Activated CD4-positive, alpha-beta T cell treated with anti-CD3 and anti-CD28 coated beads, Interleukin-2, amount 10 ng/mL, durations not matched to agents 24 days and 14 days (primary cell): Measurements from ENCODE around the gene SLC6A4. TPM values are rescaled to one million over a fixed set of nuclear protein-coding genes. Genes with fewer than 3 reads are reported as not detected.

Source experiments
- DNase-seq: peaks from one replicate; pipeline ENCODE4 v3.0.0; 2022
- H3K27ac Mint-ChIP-seq: one replicate; pipeline ENCODE4 v1.8.0; 2022; ENCODE audit warnings: mild to moderate bottlenecking, mixed read lengths
- H3K27me3 Mint-ChIP-seq: one replicate; pipeline ENCODE4 v1.8.0; 2022; ENCODE audit warnings: mixed read lengths
- H3K36me3 Mint-ChIP-seq: one replicate; pipeline ENCODE4 v1.8.0; 2022; ENCODE audit warnings: low read depth, mild to moderate bottlenecking, mixed read lengths
- H3K4me1 Mint-ChIP-seq: one replicate; pipeline ENCODE4 v1.8.0; 2021; ENCODE audit warnings: mixed read lengths
- H3K4me3 Mint-ChIP-seq: one replicate; pipeline ENCODE4 v1.8.0; 2022; ENCODE audit warnings: mild to moderate bottlenecking, moderate library complexity, mixed read lengths
- H3K9me3 Mint-ChIP-seq: one replicate; pipeline ENCODE4 v1.8.0; 2021; ENCODE audit warnings: mixed read lengths
- intact Hi-C: fragments of 100-400 bp; cut with micrococcal nuclease; formaldehyde crosslinking; loops from one replicate; pipeline ENCODE4 v1.15.1; 2023
- total RNA-seq: library from RNA; stranded (reverse); gene quantifications from 2 replicates; pipeline ENCODE4 v1.2.3, GENCODE V29; 2022

SLC6A4 gene
- not detected in 2 replicates for total RNA-seq

DNA sequence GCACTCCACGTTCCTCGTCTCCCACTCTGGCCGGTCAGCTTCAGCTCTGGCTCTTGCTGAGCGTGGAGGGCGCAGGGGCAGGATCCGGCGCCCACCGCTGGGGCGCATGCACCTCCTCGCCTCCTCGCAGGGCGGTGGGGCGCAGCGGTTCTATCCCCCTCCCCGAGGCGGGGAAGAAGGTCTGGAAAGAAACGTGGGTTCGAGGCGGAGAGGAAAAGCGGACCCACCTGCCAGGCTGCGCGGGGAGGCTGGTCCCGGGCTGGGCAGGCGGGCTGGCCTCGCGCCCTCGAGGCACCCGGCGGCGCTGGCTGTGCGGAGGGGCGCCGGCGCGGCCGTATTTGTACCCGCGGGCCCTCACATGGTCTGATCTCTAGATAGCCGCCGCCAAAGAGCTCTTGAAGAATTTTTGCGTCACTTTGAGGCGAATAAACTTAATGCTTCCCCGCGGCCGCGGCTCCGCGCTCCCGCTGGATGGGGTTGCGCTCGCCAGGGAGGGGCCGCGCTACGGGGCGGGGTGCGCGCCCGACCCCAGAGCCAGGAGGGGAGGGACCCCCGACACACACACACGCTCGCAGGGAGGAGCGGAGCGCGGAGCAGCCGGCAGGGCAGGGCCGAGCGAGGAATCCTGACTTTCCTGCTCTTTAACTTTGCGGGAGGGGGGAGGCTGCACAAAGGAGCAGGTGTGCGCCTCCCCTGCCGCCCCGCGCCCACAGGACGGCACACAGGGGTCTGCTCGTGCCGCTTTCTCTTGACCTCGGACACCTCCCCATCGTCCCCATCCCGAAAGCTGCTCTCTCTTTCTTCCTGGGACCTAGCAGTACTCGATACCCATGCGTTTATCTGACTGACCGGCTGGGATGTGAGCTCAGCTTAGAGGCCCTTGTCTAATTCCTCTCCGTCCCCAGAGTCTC, at the start of gene SLC6A4:
SLC6A4 (minus strand) TSS at position 312 of the 911 bp plus-strand sequence. CDS start 13,739 bp downstream, outside the sequence.
- H3K9me3 Mint-ChIP-seq, result no peaks in the 10 kb centered on the region
- intact Hi-C loops, result loop anchor here (10.0 kb wide), 1 partner anchor 131 kb away; no protein-coding TSS in a partner anchor
- no peak for DNase-seq
- H3K4me3 Mint-ChIP-seq, result peak within 1 kb of the TSS; percentile 79
- H3K27me3 Mint-ChIP-seq, result peaks cover 77% of the 10 kb centered on the region
- H3K4me1 Mint-ChIP-seq, result peaks cover 20% of the 10 kb centered on the region
- no peak within 1 kb of the TSS for H3K27ac Mint-ChIP-seq
- H3K36me3 Mint-ChIP-seq, result peaks cover 2% of the 10 kb centered on the region

DNA sequence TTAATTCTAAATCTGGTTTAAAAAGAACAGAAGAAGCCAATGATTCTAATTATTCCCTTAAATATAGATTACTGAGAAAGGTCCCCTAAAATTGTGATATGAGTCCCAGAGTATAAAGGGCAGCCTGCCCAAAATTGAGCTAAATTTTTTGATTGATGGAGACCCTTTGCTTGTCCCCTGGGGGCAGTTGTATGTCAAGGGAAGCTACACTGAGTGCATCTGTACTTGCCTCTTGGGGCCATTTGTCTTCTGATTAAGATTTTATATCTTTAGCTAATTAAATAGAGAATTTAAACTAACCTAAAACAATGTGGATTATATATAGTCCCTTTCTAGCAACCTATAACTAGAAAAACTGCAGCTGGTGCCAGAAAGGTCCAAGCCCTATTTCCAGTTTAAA, 43.7 kb upstream of the SLC6A4 start:
- peaks cover 2% of the 10 kb centered on the region for H3K4me1 Mint-ChIP-seq
- no peak overlapping the region for H3K4me3 Mint-ChIP-seq
- H3K36me3 Mint-ChIP-seq, result peaks cover 53% of the 10 kb centered on the region
- H3K27me3 Mint-ChIP-seq, result no peaks in the 10 kb centered on the region
- DNase-seq, result no peak
- H3K9me3 Mint-ChIP-seq, result no peaks in the 10 kb centered on the region
- no peak overlapping the region for H3K27ac Mint-ChIP-seq
- intact Hi-C loops, result no loop called here

DNA sequence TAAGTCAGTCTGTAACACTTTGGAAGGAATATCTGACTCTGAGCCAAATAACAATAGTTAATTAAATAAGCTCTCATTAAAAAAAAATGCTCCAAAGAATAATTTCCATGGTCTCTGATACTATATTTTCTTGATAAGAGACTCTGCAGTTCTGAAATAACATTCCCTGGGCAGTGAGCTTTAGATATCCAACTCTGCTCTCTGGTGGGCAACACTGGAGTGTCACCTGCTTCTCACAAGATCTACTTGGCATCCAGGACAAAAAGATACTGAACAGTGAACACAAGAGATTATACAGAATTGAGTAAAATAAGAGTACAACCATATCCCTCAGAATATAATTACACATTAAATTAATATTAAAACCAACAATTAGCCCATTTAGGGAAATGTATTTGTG, 42.5 kb upstream of the SLC6A4 start:
- no peak overlapping the region for H3K27ac Mint-ChIP-seq
- H3K36me3 Mint-ChIP-seq, result peaks cover 52% of the 10 kb centered on the region
- H3K27me3 Mint-ChIP-seq, result no peaks in the 10 kb centered on the region
- intact Hi-C loops, result no loop called here
- H3K4me3 Mint-ChIP-seq, result no peak overlapping the region
- peaks cover 2% of the 10 kb centered on the region for H3K4me1 Mint-ChIP-seq
- H3K9me3 Mint-ChIP-seq, result no peaks in the 10 kb centered on the region
- no peak for DNase-seq

DNA sequence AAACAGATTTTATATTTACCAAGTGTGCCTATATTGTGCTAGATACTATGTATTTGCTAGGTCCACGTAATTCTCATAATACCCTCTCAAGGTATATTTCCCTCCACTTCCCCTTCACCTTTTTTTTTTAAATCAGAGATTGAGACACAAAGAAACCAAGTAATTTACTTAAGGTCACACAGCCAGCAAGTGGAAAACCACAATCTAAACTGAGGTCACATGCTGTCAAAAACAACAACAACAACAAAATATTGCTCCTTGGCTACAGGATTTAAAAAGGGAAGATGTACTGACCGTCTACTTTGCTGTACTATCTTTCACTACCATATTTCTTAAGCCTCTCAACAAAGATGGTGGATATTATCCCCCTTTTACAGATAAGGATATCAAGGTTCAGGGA, 40.4 kb upstream of the SLC6A4 start:
- H3K36me3 Mint-ChIP-seq, result peaks cover 59% of the 10 kb centered on the region
- H3K4me1 Mint-ChIP-seq, result peaks cover 2% of the 10 kb centered on the region
- intact Hi-C loops, result no loop called here

DNA sequence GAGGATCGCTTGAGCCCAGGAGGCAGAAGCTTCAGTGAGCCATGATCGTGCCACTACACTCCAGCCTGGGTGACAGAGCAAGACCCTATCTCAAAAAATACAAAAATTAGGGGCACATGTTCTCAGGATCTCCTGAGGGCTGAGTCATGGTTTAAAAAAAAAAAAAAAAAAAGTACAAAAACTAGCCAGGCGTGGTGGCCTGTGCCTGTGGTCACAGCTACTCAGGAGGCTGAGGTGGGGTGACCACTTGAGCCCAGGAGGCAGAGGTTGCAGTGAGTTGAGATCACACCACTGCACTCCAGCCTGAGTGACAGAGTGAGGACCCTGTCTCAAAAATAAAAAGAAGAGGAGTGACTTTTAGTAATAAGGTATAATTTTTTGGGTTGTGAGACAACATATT, 39.4 kb upstream of the SLC6A4 start:
- peaks cover 59% of the 10 kb centered on the region for H3K36me3 Mint-ChIP-seq
- no peaks in the 10 kb centered on the region for H3K9me3 Mint-ChIP-seq
- H3K4me3 Mint-ChIP-seq, result no peak overlapping the region
- H3K4me1 Mint-ChIP-seq, result peaks cover 2% of the 10 kb centered on the region
- H3K27me3 Mint-ChIP-seq, result no peaks in the 10 kb centered on the region
- no peak overlapping the region for H3K27ac Mint-ChIP-seq
- DNase-seq, result no peak
- intact Hi-C loops, result no loop called here

More for the DNA sequence above, 40.4 kb upstream of the SLC6A4 start:
- H3K27me3 Mint-ChIP-seq, result no peaks in the 10 kb centered on the region
- no peak overlapping the region for H3K4me3 Mint-ChIP-seq
- H3K27ac Mint-ChIP-seq, result no peak overlapping the region
- no peak for DNase-seq
- no peaks in the 10 kb centered on the region for H3K9me3 Mint-ChIP-seq

DNA sequence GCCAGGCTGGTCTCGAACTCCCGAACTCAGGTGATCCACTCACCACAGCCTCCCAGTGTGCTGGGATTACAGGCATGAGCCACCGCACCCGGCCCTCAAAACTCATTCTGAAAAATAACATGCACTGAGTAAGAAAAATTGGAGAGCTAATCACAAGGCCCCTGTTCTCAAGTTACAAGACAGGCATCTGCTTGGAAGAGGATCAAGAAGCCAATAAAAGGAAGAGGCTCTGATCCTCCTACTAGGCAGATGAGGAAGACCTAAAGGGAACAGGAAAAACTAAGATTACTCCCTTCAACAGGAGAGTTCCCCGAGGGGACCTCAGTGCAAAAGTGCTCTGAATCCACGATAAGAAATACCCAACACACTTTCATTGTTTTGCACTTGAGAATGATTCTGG, 37.9 kb upstream of the SLC6A4 start:
- Mint-ChIP-seq H3K27ac (no peak overlapping the region), H3K9me3 (no peaks in the 10 kb centered on the region), H3K4me3 (no peak overlapping the region), H3K36me3 (peaks cover 55% of the 10 kb centered on the region), H3K4me1 (peaks cover 2% of the 10 kb centered on the region), H3K27me3 (no peaks in the 10 kb centered on the region)
- intact Hi-C loops, result no loop called here
- no peak for DNase-seq

DNA sequence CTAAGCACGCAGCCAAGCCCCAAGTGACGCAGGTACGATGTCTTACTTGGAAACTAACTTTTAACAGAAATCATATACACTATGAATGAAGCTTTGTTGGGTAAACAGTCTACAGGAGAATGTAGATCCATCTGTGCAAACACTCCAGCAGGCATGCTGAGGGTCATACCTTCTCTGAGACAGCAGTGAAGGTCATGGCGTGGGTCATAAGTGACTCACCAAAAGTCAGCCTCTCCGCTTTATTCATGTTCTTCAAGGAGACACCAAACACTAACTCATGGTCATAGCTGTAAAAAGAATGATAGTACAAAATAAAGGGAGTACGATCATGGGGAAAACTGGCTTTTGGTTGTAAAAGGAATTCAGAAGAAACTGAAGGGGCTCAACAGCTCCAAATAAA, 35.6 kb upstream of the SLC6A4 start:
- Mint-ChIP-seq H3K4me1 (peaks cover 8% of the 10 kb centered on the region), H3K9me3 (no peaks in the 10 kb centered on the region), H3K36me3 (peaks cover 62% of the 10 kb centered on the region), H3K27me3 (no peaks in the 10 kb centered on the region), H3K27ac (no peak overlapping the region), H3K4me3 (no peak overlapping the region)
- intact Hi-C loops, result no loop called here
- DNase-seq, result no peak

DNA sequence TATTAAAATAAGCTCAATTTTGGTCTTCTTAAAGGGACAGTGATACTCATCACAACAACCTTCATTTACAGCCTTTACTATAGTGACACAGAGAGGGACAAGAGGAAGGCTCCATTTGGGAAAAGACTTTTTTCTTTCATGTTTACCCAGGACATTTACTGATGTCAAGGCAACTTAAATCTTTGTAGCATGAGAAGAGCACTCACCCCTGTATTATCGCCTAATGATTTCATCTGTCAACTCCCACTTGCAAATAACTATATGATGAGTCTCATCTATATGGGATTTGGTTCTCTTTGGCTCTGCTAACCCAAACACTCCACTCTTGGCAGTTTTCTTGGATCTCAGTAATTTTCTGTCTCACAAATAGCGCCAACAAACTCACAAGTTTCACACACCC, 32.1 kb upstream of the SLC6A4 start:
- Mint-ChIP-seq H3K27ac (no peak overlapping the region), H3K9me3 (no peaks in the 10 kb centered on the region), H3K4me3 (no peak overlapping the region), H3K36me3 (peaks cover 62% of the 10 kb centered on the region), H3K4me1 (peaks cover 5% of the 10 kb centered on the region), H3K27me3 (no peaks in the 10 kb centered on the region)
- intact Hi-C loops, result no loop called here
- no peak for DNase-seq

DNA sequence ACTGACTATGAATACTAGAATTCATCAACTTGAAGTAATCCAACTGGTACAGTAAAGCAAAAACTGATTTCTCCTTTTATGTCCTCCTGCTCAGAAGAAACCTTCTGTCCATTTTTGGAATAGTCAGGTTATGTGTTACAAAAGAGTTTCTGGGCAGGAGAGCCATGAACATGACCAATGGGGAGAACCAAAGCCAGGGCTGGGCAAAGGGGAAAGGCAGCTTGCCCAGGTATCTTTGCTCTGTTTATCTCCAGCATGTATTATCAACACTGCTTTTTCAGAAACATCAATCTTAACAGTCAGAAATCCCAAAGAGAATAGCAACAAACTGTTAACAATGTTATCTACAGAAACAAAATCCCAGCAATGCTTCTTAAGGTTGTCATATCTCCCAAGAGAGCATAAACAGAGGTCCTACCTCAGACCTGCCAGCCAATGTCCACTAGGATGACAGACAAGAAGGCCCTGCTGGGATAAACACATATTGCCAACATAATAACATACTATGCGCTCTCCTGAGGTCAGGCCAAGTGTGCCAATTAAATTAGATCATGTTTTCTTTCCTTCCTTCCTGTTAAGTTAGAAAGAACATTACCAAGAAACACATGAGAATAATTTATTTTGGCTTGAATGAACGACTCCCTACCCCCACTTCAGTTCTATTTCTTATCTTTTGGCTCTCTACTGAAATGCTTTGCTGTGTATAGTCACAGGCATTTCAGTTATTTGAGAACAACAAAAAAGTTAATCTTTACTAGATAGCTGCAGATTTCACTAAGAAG, 28.2 kb upstream of the SLC6A4 start:
- H3K36me3 Mint-ChIP-seq, result peaks cover 62% of the 10 kb centered on the region
- no peaks in the 10 kb centered on the region for H3K27me3 Mint-ChIP-seq
- intact Hi-C loops, result no loop called here
- H3K4me1 Mint-ChIP-seq, result peaks cover 11% of the 10 kb centered on the region
- H3K9me3 Mint-ChIP-seq, result no peaks in the 10 kb centered on the region
- H3K4me3 Mint-ChIP-seq, result no peak overlapping the region
- H3K27ac Mint-ChIP-seq, result no peak overlapping the region
- DNase-seq, result no peak

DNA sequence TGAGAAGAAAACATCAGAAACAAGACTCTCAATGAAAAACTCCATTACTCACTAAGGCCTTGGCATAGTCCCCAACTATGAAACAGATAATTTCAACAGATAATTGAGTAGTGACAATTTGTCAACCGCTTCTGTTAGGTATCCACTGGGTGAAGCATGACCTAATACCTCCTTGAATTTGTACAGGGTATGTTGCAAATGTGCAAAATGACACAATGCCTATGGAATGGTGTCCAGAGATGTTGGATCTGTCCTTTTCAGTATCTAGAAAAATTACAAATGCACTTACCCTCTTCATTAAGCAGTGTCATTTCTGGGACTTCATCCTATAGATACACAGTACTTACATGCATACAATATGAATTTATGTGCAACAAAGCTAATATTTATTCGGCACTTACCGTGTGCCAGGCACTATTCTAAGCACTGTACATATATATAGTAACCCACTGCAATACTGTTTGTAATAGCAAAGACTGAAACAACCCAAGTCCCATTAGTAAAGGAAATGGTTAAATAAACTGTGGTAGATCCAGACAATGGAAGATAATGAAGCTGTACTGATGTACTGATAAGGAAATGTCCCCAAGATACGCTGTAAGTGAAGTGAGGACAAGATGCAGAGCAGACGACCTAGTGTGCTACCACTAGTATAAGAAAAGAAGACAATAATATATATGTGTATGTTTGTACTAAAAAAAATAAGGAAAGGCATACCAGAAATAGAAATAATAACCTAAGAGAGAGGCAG, 21.4 kb upstream of the SLC6A4 start:
- Mint-ChIP-seq H3K9me3 (no peaks in the 10 kb centered on the region), H3K27ac (no peak overlapping the region), H3K4me1 (peaks cover 6% of the 10 kb centered on the region), H3K36me3 (peaks cover 38% of the 10 kb centered on the region), H3K27me3 (no peaks in the 10 kb centered on the region), H3K4me3 (no peak overlapping the region)
- intact Hi-C loops, result no loop called here
- DNase-seq, result no peak

DNA sequence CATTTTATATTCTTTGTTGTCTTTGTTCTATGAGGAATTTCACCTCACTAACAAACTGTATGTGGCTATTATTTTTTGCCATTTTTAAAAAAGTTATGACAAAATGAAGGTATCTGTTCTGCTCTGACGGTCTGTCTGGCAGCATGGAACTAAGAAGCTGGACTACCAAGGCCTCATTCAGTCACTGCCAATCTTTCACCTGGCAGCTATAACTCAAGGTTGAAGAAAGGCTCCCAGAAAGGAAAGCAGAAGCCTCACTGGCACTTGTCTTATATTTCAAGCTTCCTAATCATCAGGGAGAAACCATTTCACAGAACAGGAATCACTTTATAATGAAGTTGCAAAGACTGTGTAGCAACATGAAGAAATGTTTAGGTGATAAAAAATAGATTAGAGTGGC, 18.7 kb upstream of the SLC6A4 start:
- H3K27ac Mint-ChIP-seq, result no peak overlapping the region
- no peak overlapping the region for H3K4me3 Mint-ChIP-seq

DNA sequence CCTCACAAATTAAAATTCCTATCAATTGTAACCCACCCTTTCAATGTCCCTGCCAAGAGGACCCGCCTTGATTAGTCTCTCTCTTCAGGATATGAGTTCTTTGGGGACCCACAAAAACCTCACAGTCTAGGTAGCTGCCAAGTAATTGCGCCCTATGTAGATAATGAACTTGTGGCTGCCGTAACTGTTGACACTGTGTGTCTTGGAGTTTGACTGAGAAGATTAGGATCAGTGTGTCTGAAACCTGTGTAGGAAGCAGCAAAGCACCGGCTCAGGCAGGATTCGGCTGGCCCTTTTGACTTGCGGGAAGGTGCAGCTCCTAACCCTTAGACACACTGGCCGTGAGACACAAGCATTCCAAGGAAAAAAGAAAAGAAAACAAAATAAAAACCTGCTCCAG, 17.8 kb upstream of the SLC6A4 start:
- no peak overlapping the region for H3K27ac Mint-ChIP-seq
- no peak overlapping the region for H3K4me3 Mint-ChIP-seq
- peaks cover 41% of the 10 kb centered on the region for H3K36me3 Mint-ChIP-seq
- DNase-seq, result no peak
- intact Hi-C loops, result no loop called here
- no peaks in the 10 kb centered on the region for H3K9me3 Mint-ChIP-seq
- no peaks in the 10 kb centered on the region for H3K27me3 Mint-ChIP-seq
- H3K4me1 Mint-ChIP-seq, result no peaks in the 10 kb centered on the region

More for the DNA sequence above, 18.7 kb upstream of the SLC6A4 start:
- peaks cover 41% of the 10 kb centered on the region for H3K36me3 Mint-ChIP-seq
- DNase-seq, result no peak
- no peaks in the 10 kb centered on the region for H3K27me3 Mint-ChIP-seq
- peaks cover 2% of the 10 kb centered on the region for H3K4me1 Mint-ChIP-seq
- intact Hi-C loops, result no loop called here
- H3K9me3 Mint-ChIP-seq, result no peaks in the 10 kb centered on the region

DNA sequence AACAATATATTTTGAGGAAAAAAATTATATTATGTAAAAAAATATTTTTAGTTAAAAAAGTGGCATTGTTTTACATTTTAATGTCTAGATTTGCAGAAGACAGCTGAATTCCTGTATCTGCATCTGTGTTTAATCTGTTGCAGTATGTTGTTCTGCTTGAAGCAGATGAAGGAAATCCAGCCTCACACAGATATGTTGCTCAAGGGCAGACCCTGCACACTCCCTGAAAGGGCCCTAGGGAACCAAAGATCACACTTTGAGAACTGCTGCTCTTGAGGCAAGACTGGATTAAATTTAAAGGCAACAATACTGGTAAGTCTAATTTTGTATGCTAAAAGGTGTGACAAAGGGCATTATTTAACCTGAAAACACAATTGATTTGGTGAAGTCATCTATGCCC, 16.4 kb upstream of the SLC6A4 start:
- no peak overlapping the region for H3K27ac Mint-ChIP-seq
- intact Hi-C loops, result no loop called here
- peaks cover 49% of the 10 kb centered on the region for H3K36me3 Mint-ChIP-seq

More for the DNA sequence above, 16.4 kb upstream of the SLC6A4 start:
- Mint-ChIP-seq H3K4me1 (no peaks in the 10 kb centered on the region), H3K9me3 (no peaks in the 10 kb centered on the region), H3K27me3 (no peaks in the 10 kb centered on the region), H3K4me3 (no peak overlapping the region)
- DNase-seq, result no peak
